ENCODE measurements around the gene ZNF543. TPM values are rescaled to one million over a fixed set of nuclear protein-coding genes. Genes with fewer than 3 reads are reported as not detected.

The ZNF543 gene
- total and polyA plus RNA-seq, 9 of the 15 experiments (the other 6 are each of a cell fraction or from before 2014, with no cell fraction given) = 0.14 to 5.5 (median 2.4) TPM

GRCh38 chr19:57348136-57348535, 27.9 kb downstream of the ZNF543 start:
- H3K36me3 ChIP-seq (ENCODE audit: control insufficient read depth, insufficient read depth, low read length) = no peaks in the 10 kb centered on the region; the same call in 2 of the 3 replicates

More at GRCh38 chr19:57348136-57348535, 27.9 kb downstream of the ZNF543 start:
- Histone ChIP-seq H3K4me2 (ENCODE audit: insufficient read depth, low read length) (no peak overlapping the region), H3K79me2 (ENCODE audit: control insufficient read depth, insufficient read depth, low read length) (peaks cover 15% of the 10 kb centered on the region), H3K9me3 (replicated peaks; ENCODE audit: control insufficient read depth, insufficient read depth, low read depth, low read length) (no peaks in the 10 kb centered on the region; the same call in 1 of the 2 replicates), H2AFZ (ENCODE audit: low read depth, low read length) (no peak overlapping the region), H3K9me1 (ENCODE audit: control insufficient read depth, insufficient read depth, low read length) (no peaks in the 10 kb centered on the region), H4K20me1 (replicated peaks; ENCODE audit: control insufficient read depth, insufficient read depth, low read length) (no peaks in the 10 kb centered on the region), H3K27me3 (ENCODE audit: control insufficient read depth in 2 of 2, insufficient read depth in 2 of 2, low read length in 2 of 2) (no peaks in the 10 kb centered on the region), H3K4me1 (replicated peaks in 1 of 2; ENCODE audit: control insufficient read depth in 2 of 2, insufficient read depth in 2 of 2, low read length in 2 of 2) (peaks cover 6 to 7% of the 10 kb centered on the region in 2 experiments; a peak in 4 of 5 replicates), H3K4me3 (no peak overlapping the region), H3K9ac (ENCODE audit: insufficient read depth in 1 of 2, low read depth in 2 of 2, low read length in 2 of 2) (no peak overlapping the region), H3K27ac (ENCODE audit: extremely low read depth, low read depth, low read length) (no peak overlapping the region)
- ATAC-seq (no peak), FAIRE-seq (no peak), DNase-seq (ENCODE audit: extremely low read depth in 1 of 4, low spot score in 3 of 4) (no peak)
- intact Hi-C loops (cut with micrococcal nuclease) = no loop called here
- TF ChIP-seq ZNF384 (IDR thresholded peaks at IDR 0.05; ENCODE audit: low read depth, low read length) = 0 out of 2 replicates have a peak, but pooled peaks have one; percentile 31
- TF ChIP-seq MEF2A (IDR thresholded peaks at IDR 0.05; ENCODE audit: control insufficient read depth, low read depth, low read length) = peak; percentile 75
- TF ChIP-seq BHLHE40 (IDR thresholded peaks at IDR 0.05; ENCODE audit: low read length) = no peak
- peak; percentile 70 for TF ChIP-seq MEF2D (tag; conservative IDR thresholded peaks at IDR 0.05; ENCODE audit: low read depth)
- TF ChIP-seq SIN3B (IDR thresholded peaks at IDR 0.05; ENCODE audit: low read depth) = no peak
- TF ChIP-seq TCF7L2 (IDR thresholded peaks at IDR 0.05; ENCODE audit: low read depth, low read length) = no peak
- TF ChIP-seq THRB (CRISPR knock-in tag; conservative IDR thresholded peaks at IDR 0.05) = no peak
- 20% methylated on average over 3 of the region's 3 CpGs for WGBS (ENCODE audit: insufficient coverage, low coverage, missing lambda C conversion rate)
- in situ Hi-C loops (cut with MboI) = no loop called here
- BruUV-seq (replicated peaks) = no TSS peak
- ChIA-PET CTCF (ENCODE audit: low intra/inter-chr PET ratio) (no interaction called here), POLR2A (no interaction called here)
